ENCODE results near the gene CPNE9. TPM values are rescaled to one million over a fixed set of nuclear protein-coding genes. Genes with fewer than 3 reads are reported as not detected.

CPNE9 gene
- total and polyA plus RNA-seq, 2 of the 8 experiments (the other 6 are each of a cell fraction or from before 2014, with no cell fraction given), result 4.8 to 6.0 TPM

GRCh38 chr3:9747267-9747666, 43.6 kb downstream of the CPNE9 start:
- no peak overlapping the region for H3K27ac ChIP-seq (ENCODE audit: low read depth, low read length)

More at GRCh38 chr3:9747267-9747666, 43.6 kb downstream of the CPNE9 start:
- H3K14ac ChIP-seq (ENCODE audit: insufficient read length), result no peak overlapping the region
- ChIA-PET POLR2A (ENCODE audit: partially characterized antibody) (interaction anchor here (5.4 kb wide), 1 partner anchor 17 kb away, joined by 60 read pairs; the partner anchor contains the start of gene BRPF1), CTCF (ENCODE audit: partially characterized antibody) (interaction anchor here (0.7 to 1.2 kb wide), 2 partner anchors 15 to 39 kb away, joined by 3 read pairs; no protein-coding TSS in a partner anchor)
- H3K79me1 ChIP-seq (ENCODE audit: low read depth, low read length), result peaks cover 7% of the 10 kb centered on the region
- no peaks in the 10 kb centered on the region for H3K27me3 ChIP-seq (replicated peaks in 1 of 4; ENCODE audit: control insufficient read depth in 3 of 4, extremely low read depth in 1 of 4, insufficient read depth in 3 of 4, low read length in 3 of 4)
- DNase-seq (ENCODE audit: low read depth in 1 of 2, low spot score in 2 of 2) (no peak), FAIRE-seq (no peak)
- no peak overlapping the region for H3K18ac ChIP-seq (ENCODE audit: extremely low read depth, low read length)
- no peak overlapping the region for H3K9ac ChIP-seq (replicated peaks in 1 of 4; ENCODE audit: extremely low read depth in 1 of 4, low read depth in 3 of 4, low read length in 3 of 4)
- H4K91ac ChIP-seq (replicated peaks; ENCODE audit: insufficient read length, low read length), result no peak overlapping the region
- no peak overlapping the region for H4K5ac ChIP-seq (ENCODE audit: insufficient read length, low read depth, low read length)
- no peak overlapping the region for H3K23ac ChIP-seq (ENCODE audit: insufficient read length)
- no peaks in the 10 kb centered on the region for H3K9me3 ChIP-seq (ENCODE audit: insufficient read depth in 2 of 2, low read depth in 1 of 2, low read length in 1 of 2)
- H2AFZ ChIP-seq (ENCODE audit: low read length), result no peak overlapping the region
- peaks cover 0 to 11% of the 10 kb centered on the region in 2 experiments; a peak in 2 of 4 replicates for H3K79me2 ChIP-seq (ENCODE audit: control insufficient read depth in 1 of 2, insufficient read depth in 2 of 2, low read length in 2 of 2)
- 85% methylated on average over 5 of the region's 8 CpGs; no CpG with 5 or more reads in 1 of the 2 experiments for WGBS, 2 experiments (ENCODE audit: extremely low coverage in 1 of 2, insufficient coverage in 1 of 2, insufficient read length in 1 of 2, insufficient replicate concordance in 2 of 2, low coverage in 1 of 2, low lambda C conversion rate in 2 of 2, missing lambda C conversion rate in 1 of 2)
- no peak overlapping the region for H2BK20ac ChIP-seq (ENCODE audit: low read length)
- H2BK5ac ChIP-seq (ENCODE audit: low read depth, low read length), result no peak overlapping the region
- H4K20me1 ChIP-seq (replicated peaks in 1 of 2; ENCODE audit: control insufficient read depth in 1 of 2, insufficient read depth in 2 of 2, low read length in 2 of 2), result peaks cover 0 to 6% of the 10 kb centered on the region in 2 experiments
- H3K4me3 ChIP-seq (ENCODE audit: extremely low read depth in 1 of 4, insufficient read depth in 2 of 4, low read depth in 3 of 4, low read length in 4 of 4), result no peak overlapping the region
- TF ChIP-seq E2F6 (IDR thresholded peaks at IDR 0.05) (no peak), KDM1A (IDR thresholded peaks at IDR 0.05; ENCODE audit: borderline replicate concordance, low read length) (no peak), JUND (IDR thresholded peaks at IDR 0.05; ENCODE audit: low read length) (no peak)
- H3K4ac ChIP-seq (replicated peaks; ENCODE audit: insufficient read length, low read depth, low read length), result no peak overlapping the region
- H2AK5ac ChIP-seq (ENCODE audit: low read depth, low read length), result no peak overlapping the region
- no peak overlapping the region for H4K8ac ChIP-seq (ENCODE audit: extremely low read depth, insufficient read depth, low read length)
- no peak overlapping the region for H3K4me2 ChIP-seq (ENCODE audit: insufficient read depth in 1 of 2, low read depth in 2 of 2, low read length in 2 of 2)
- H3K36me3 ChIP-seq (ENCODE audit: control insufficient read depth in 2 of 4, insufficient read depth in 4 of 4, low read length in 3 of 4), result peaks cover 40 to 73% (median 66%) of the 10 kb centered on the region in 4 experiments
- no peak overlapping the region for H2BK120ac ChIP-seq (replicated peaks; ENCODE audit: low read depth, low read length)
- H2BK12ac ChIP-seq (ENCODE audit: low read depth, low read length), result no peak overlapping the region
- H3K4me1 ChIP-seq (replicated peaks in 1 of 4; ENCODE audit: control insufficient read depth in 3 of 4, insufficient read depth in 4 of 4, low read length in 3 of 4), result peaks cover 0 to 9% (median 6%) of the 10 kb centered on the region in 4 experiments; a peak in 4 of 7 replicates
- H3K23me2 ChIP-seq (ENCODE audit: low read depth, low read length), result peaks cover 6% of the 10 kb centered on the region
- no peak overlapping the region for H3K56ac ChIP-seq (replicated peaks; ENCODE audit: insufficient read length, low read depth, low read length)
- no peak overlapping the region for H2BK15ac ChIP-seq (ENCODE audit: low read length)
